ENCODE results near the gene UBA5.

GRCh38 chr3:132643366-132643765, 16.8 kb upstream of the UBA5 start:
- no peak for TF ChIP-seq EZH2 (IDR thresholded peaks at IDR 0.05; ENCODE audit: insufficient read depth, poor library complexity, severe bottlenecking)
- no peak for TF ChIP-seq EZH2phosphoT487 (IDR thresholded peaks at IDR 0.05; ENCODE audit: insufficient read depth, low read depth)
